Left ventricle myocardium inferior (tissue), 1 donor: ENCODE results near the gene CEMIP2. TPM values are rescaled to one million over a fixed set of nuclear protein-coding genes. Genes with fewer than 3 reads are reported as not detected.

Experiments
- DNase-seq: peaks from one replicate; pipeline ENCODE4 v3.0.0-alpha.2; 2020
- H3K27ac ChIP-seq: fragments of 200-600 bp; replicated peaks from 2 replicates; pipeline ENCODE4 v1.8.0; 2021
- H3K27me3 ChIP-seq: fragments of 200-600 bp; 2 replicates; pipeline ENCODE4 v1.8.0; 2021; ENCODE audit warnings: low read depth
- H3K36me3 ChIP-seq: fragments of 200-600 bp; 2 replicates; pipeline ENCODE4 v1.8.0; 2021
- H3K4me1 ChIP-seq: fragments of 200-600 bp; 2 replicates; pipeline ENCODE4 v1.8.0; 2021
- H3K4me3 ChIP-seq: fragments of 200-600 bp; 2 replicates; pipeline ENCODE4 v1.8.0; 2021; ENCODE audit warnings: mild to moderate bottlenecking, moderate library complexity
- H3K9me3 ChIP-seq: fragments of 200-600 bp; replicated peaks from 2 replicates; pipeline ENCODE4 v1.8.0; 2021
- CTCF ChIP-seq: fragments of 200-600 bp; IDR thresholded peaks from 2 replicates; pipeline ENCODE4 v1.8.0; 2021; ENCODE audit warnings: antibody characterized with exemption, mild to moderate bottlenecking, borderline replicate concordance
- intact Hi-C: fragments of 100-400 bp; cut with micrococcal nuclease; formaldehyde crosslinking; loops from one replicate; pipeline ENCODE4 v1.11.0; 2022
- total RNA-seq: library from RNA; stranded (reverse); fragmentation: NEBNext Ultra II Directional; extraction: Animal tissue kit (Norgen Biotek cat#: 25700); gene quantifications from one replicate; pipeline ENCODE4 v1.2.1, GENCODE V29; 2021
- donor health status: DM: no; HTN: yes; CAD: no; lungs with severe emphysema.

Gene CEMIP2
- total RNA-seq, 1 donor from 2014 or later: 11.7 TPM

GRCh38 chr9:71677209-71677608, 91.1 kb downstream of the CEMIP2 start:
- no peaks in the 10 kb centered on the region for H3K9me3 ChIP-seq
- no peaks in the 10 kb centered on the region for H3K27me3 ChIP-seq
- intact Hi-C loops: no loop called here
- no peak overlapping the region for H3K4me3 ChIP-seq
- DNase-seq: no peak
- peaks cover 37% of the 10 kb centered on the region for H3K4me1 ChIP-seq
- no peak for TF ChIP-seq CTCF
- H3K27ac ChIP-seq: peak overlapping the region; percentile 18
- H3K36me3 ChIP-seq: no peaks in the 10 kb centered on the region

GRCh38 chr9:71676460-71676859, 91.9 kb downstream of the CEMIP2 start:
- intact Hi-C loops: no loop called here
- Histone ChIP-seq H3K27me3 (no peaks in the 10 kb centered on the region), H3K4me3 (no peak overlapping the region), H3K9me3 (no peaks in the 10 kb centered on the region), H3K4me1 (peaks cover 29% of the 10 kb centered on the region), H3K27ac (no peak overlapping the region), H3K36me3 (no peaks in the 10 kb centered on the region)
- no peak for TF ChIP-seq CTCF
- no peak for DNase-seq

- Histone ChIP-seq H3K9me3 (no peaks in the 10 kb centered on the region), H3K4me1 (peaks cover 23% of the 10 kb centered on the region), H3K27ac (no peak overlapping the region), H3K4me3 (no peak overlapping the region), H3K36me3 (no peaks in the 10 kb centered on the region), H3K27me3 (no peaks in the 10 kb centered on the region)
- no peak for DNase-seq
- intact Hi-C loops: no loop called here
- TF ChIP-seq CTCF: no peak
These were observed 92.5 kb downstream of the CEMIP2 start for GRCh38 chr9:71675857-71676165.

GRCh38 chr9:71675105-71675856, 93.0 kb downstream of the CEMIP2 start:
- Histone ChIP-seq H3K27ac (no peak overlapping the region), H3K27me3 (no peaks in the 10 kb centered on the region), H3K9me3 (no peaks in the 10 kb centered on the region), H3K4me1 (peaks cover 17% of the 10 kb centered on the region), H3K4me3 (no peak overlapping the region), H3K36me3 (no peaks in the 10 kb centered on the region)
- intact Hi-C loops: no loop called here
- DNase-seq: no peak
- no peak for TF ChIP-seq CTCF

GRCh38 chr9:71672573-71672972, 95.7 kb downstream of the CEMIP2 start:
- no peak for DNase-seq
- H3K27ac ChIP-seq: no peak overlapping the region
- H3K4me1 ChIP-seq: peaks cover 4% of the 10 kb centered on the region
- no peaks in the 10 kb centered on the region for H3K36me3 ChIP-seq
- no peak for TF ChIP-seq CTCF
- no peak overlapping the region for H3K4me3 ChIP-seq
- H3K9me3 ChIP-seq: no peaks in the 10 kb centered on the region
- no peaks in the 10 kb centered on the region for H3K27me3 ChIP-seq
- intact Hi-C loops: no loop called here

GRCh38 chr9:71671289-71671688, 97.0 kb downstream of the CEMIP2 start:
- no peak for TF ChIP-seq CTCF
- intact Hi-C loops: no loop called here
- no peak overlapping the region for H3K4me3 ChIP-seq
- H3K9me3 ChIP-seq: no peaks in the 10 kb centered on the region
- no peaks in the 10 kb centered on the region for H3K4me1 ChIP-seq
- no peak overlapping the region for H3K27ac ChIP-seq
- no peaks in the 10 kb centered on the region for H3K36me3 ChIP-seq
- H3K27me3 ChIP-seq: no peaks in the 10 kb centered on the region
- DNase-seq: no peak
